ENCODE results near the gene TRMT5.

Gene TRMT5

GRCh38 chr14:60981633-60982455, 965 bp upstream of the TRMT5 start:
- Histone ChIP-seq H3K4me3 (replicated peaks; ENCODE audit: low read depth, low read length) (peak overlapping the region; percentile 79), H3K27me3 (replicated peaks; ENCODE audit: control insufficient read depth, insufficient read depth, low read length) (no peaks in the 10 kb centered on the region), H3K36me3 (ENCODE audit: control insufficient read depth, insufficient read depth, low read length) (no peaks in the 10 kb centered on the region)
- peak; percentile 7 for DNase-seq (ENCODE audit: extremely low read depth, insufficient read length)
- TF ChIP-seq CTCF (IDR thresholded peaks at IDR 0.05; ENCODE audit: insufficient read depth, low read length, poor library complexity, severe bottlenecking) = no peak

- H3K4me3 ChIP-seq (replicated peaks; ENCODE audit: low read depth, low read length) = no peak overlapping the region
- DNase-seq (ENCODE audit: extremely low read depth, insufficient read length) = no peak
These were observed 3.0 kb downstream of the TRMT5 start for GRCh38 chr14:60977847-60978246.

GRCh38 chr14:60975551-60975950, 5.3 kb downstream of the TRMT5 start:
- no peak for DNase-seq (ENCODE audit: extremely low read depth, insufficient read length)
- H3K36me3 ChIP-seq (ENCODE audit: control insufficient read depth, insufficient read depth, low read length) = peaks cover 2% of the 10 kb centered on the region

More at GRCh38 chr14:60977847-60978246, 3.0 kb downstream of the TRMT5 start:
- Histone ChIP-seq H3K27me3 (replicated peaks; ENCODE audit: control insufficient read depth, insufficient read depth, low read length) (no peaks in the 10 kb centered on the region), H3K36me3 (ENCODE audit: control insufficient read depth, insufficient read depth, low read length) (peaks cover 2% of the 10 kb centered on the region)
- no peak for TF ChIP-seq CTCF (IDR thresholded peaks at IDR 0.05; ENCODE audit: insufficient read depth, low read length, poor library complexity, severe bottlenecking)

GRCh38 chr14:60974090-60974651, 6.7 kb downstream of the TRMT5 start:
- TF ChIP-seq CTCF (IDR thresholded peaks at IDR 0.05; ENCODE audit: insufficient read depth, low read length, poor library complexity, severe bottlenecking) = no peak
- DNase-seq (ENCODE audit: extremely low read depth, insufficient read length) = no peak
- H3K36me3 ChIP-seq (ENCODE audit: control insufficient read depth, insufficient read depth, low read length) = peaks cover 2% of the 10 kb centered on the region
- H3K27me3 ChIP-seq (replicated peaks; ENCODE audit: control insufficient read depth, insufficient read depth, low read length) = no peaks in the 10 kb centered on the region
- H3K4me3 ChIP-seq (replicated peaks; ENCODE audit: low read depth, low read length) = no peak overlapping the region

More at GRCh38 chr14:60975551-60975950, 5.3 kb downstream of the TRMT5 start:
- no peak overlapping the region for H3K4me3 ChIP-seq (replicated peaks; ENCODE audit: low read depth, low read length)
- no peaks in the 10 kb centered on the region for H3K27me3 ChIP-seq (replicated peaks; ENCODE audit: control insufficient read depth, insufficient read depth, low read length)
- TF ChIP-seq CTCF (IDR thresholded peaks at IDR 0.05; ENCODE audit: insufficient read depth, low read length, poor library complexity, severe bottlenecking) = no peak

GRCh38 chr14:60973070-60973469, 7.8 kb downstream of the TRMT5 start:
- no peak for DNase-seq (ENCODE audit: extremely low read depth, insufficient read length)
- Histone ChIP-seq H3K4me3 (replicated peaks; ENCODE audit: low read depth, low read length) (no peak overlapping the region), H3K27me3 (replicated peaks; ENCODE audit: control insufficient read depth, insufficient read depth, low read length) (no peaks in the 10 kb centered on the region), H3K36me3 (ENCODE audit: control insufficient read depth, insufficient read depth, low read length) (peaks cover 2% of the 10 kb centered on the region)
- TF ChIP-seq CTCF (IDR thresholded peaks at IDR 0.05; ENCODE audit: insufficient read depth, low read length, poor library complexity, severe bottlenecking) = no peak

All from GM06990 (cell line).